ENCODE data around the gene RAB23. TPM values are rescaled to one million over a fixed set of nuclear protein-coding genes. Genes with fewer than 3 reads are reported as not detected.
A peak's percentile ranks its signal among the peaks of the same experiment; 100 is the strongest.

The RAB23 gene
- total and polyA plus RNA-seq, 12 donors, result 3.1 to 16.5 (median 10.1) TPM

DNA sequence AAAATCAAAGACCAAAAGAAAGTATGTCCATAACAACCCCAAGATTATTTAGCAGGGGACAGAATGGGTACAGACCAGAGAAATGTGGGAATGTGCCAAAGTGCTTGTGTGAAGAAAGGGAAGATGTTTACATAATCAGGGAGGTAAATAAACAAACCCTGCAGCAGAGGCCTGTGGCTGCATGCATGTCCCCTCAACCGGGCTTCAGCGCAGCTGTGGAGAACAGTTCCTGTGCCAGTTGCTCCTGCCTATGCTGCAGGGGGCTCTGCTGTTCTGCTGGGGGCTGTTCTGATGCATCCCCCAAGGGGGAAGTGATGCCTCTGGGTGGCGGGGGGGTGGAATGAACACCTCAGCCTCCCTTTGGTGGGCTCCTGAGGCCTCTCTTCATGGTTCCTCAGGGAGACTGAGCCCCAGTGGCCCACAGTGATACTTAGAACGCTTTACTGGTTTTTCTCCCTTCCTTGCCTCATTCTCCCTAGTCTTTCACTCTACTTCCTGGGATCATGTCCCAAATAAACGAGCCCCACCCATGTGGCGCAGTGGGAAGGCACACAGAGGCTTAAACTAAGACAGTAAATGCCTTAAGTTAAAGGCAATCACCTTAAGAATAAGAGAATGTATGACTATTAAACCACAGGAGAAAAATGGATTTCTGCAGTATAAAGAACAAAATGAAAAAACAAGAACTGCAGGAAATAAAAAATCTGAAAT is 23.0 kb downstream of the RAB23 start:
- H3K9me3 ChIP-seq, result no peaks in the 10 kb centered on the region
- TF ChIP-seq, protein P1, sequence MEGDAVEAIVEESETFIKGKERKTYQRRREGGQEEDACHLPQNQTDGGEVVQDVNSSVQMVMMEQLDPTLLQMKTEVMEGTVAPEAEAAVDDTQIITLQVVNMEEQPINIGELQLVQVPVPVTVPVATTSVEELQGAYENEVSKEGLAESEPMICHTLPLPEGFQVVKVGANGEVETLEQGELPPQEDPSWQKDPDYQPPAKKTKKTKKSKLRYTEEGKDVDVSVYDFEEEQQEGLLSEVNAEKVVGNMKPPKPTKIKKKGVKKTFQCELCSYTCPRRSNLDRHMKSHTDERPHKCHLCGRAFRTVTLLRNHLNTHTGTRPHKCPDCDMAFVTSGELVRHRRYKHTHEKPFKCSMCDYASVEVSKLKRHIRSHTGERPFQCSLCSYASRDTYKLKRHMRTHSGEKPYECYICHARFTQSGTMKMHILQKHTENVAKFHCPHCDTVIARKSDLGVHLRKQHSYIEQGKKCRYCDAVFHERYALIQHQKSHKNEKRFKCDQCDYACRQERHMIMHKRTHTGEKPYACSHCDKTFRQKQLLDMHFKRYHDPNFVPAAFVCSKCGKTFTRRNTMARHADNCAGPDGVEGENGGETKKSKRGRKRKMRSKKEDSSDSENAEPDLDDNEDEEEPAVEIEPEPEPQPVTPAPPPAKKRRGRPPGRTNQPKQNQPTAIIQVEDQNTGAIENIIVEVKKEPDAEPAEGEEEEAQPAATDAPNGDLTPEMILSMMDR (IDR thresholded peaks at IDR 0.05), result no peak
- H3K4me3 ChIP-seq, result no peak overlapping the region
- WGBS, 2 donors, result 71 to 77% methylated on average over 6 of the region's 6 CpGs
- no peaks in the 10 kb centered on the region for H3K36me3 ChIP-seq
- ATAC-seq (no peak), DNase-seq (no peak)
- intact Hi-C loops (cut with DNase I), result loop anchor here in 1 of 10 donors (10.0 kb wide), 1 partner anchor 116 kb away; the partner anchor contains the start of gene PRIM2
- no peaks in the 10 kb centered on the region for H3K4me1 ChIP-seq
- H3K27me3 ChIP-seq, result no peaks in the 10 kb centered on the region
- no peak overlapping the region for H3K27ac ChIP-seq

DNA sequence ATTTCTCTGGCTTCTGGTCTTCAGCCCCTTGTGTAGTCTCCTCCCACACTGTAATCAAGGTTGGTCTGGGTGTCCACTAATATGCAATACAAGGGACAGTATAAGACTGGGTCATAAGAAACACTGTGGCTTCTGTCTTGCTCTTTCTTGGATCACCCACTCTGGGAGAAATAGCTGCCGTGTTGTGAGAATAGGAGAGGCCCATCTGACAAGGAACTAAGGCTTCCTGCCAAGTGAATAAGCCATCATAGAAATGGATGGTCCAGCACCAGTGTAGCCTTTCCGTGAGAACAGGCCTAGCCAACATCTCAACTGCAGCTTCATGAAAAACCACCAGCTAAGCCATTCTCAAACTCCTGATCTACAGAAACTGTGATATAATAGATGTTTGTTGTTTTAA is 26.6 kb downstream of the RAB23 start:
- 53 to 56% methylated on average over 2 of the region's 2 CpGs for WGBS, 2 donors
- intact Hi-C loops (cut with DNase I), result loop anchor here in 1 of 10 donors (10.0 kb wide), 1 partner anchor 119 kb away; the partner anchor contains the start of gene PRIM2

DNA sequence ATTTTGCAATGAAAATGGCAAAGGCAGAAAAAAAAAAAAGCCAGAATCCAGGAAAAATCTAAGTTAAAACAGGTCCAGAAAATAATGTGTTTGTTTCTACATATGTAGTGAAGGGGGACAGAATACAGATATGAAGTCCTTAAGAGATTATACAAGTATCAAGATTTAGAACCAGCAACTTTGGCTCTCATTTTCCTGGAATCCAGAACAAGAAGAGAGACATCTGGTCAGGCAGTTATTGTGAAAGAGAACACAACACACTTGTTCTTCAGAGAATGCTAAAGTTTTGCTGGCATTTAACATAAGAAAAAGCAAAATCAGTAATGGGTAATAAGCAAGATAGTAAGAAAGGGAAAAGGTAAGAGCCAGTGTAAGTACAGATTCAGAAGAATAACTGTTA is 28.9 kb downstream of the RAB23 start:
- Histone ChIP-seq H3K36me3 (peaks cover 0 to 37% (median 0%) of the 10 kb centered on the region in 9 donors), H3K9me3 (no peaks in the 10 kb centered on the region), H3K4me1 (no peaks in the 10 kb centered on the region), H3K4me3 (no peak overlapping the region), H3K27me3 (no peaks in the 10 kb centered on the region), H3K27ac (peak overlapping the region in 2 of 10 donors; percentile 3 to 4)
- intact Hi-C loops (cut with DNase I), result loop anchor here in 2 of 10 donors (5.0 to 10.0 kb wide), 2 partner anchors 122 to 124 kb away; partner anchors contain the start of gene PRIM2 (in 2 of the 2)
- TF ChIP-seq, protein P1 (IDR thresholded peaks at IDR 0.05), result no peak
- ATAC-seq (peak in 1 of 8 donors; percentile 27), DNase-seq (no peak)

More for the DNA sequence above, 26.6 kb downstream of the RAB23 start:
- Histone ChIP-seq H3K27ac (no peak overlapping the region), H3K4me3 (no peak overlapping the region), H3K9me3 (no peaks in the 10 kb centered on the region), H3K27me3 (no peaks in the 10 kb centered on the region), H3K36me3 (peaks cover 0 to 25% (median 0%) of the 10 kb centered on the region in 9 donors), H3K4me1 (no peaks in the 10 kb centered on the region)
- ATAC-seq (peak in 2 of 8 donors; percentile 26 to 31), DNase-seq (no peak)
- TF ChIP-seq, protein P1 (IDR thresholded peaks at IDR 0.05), result no peak

DNA sequence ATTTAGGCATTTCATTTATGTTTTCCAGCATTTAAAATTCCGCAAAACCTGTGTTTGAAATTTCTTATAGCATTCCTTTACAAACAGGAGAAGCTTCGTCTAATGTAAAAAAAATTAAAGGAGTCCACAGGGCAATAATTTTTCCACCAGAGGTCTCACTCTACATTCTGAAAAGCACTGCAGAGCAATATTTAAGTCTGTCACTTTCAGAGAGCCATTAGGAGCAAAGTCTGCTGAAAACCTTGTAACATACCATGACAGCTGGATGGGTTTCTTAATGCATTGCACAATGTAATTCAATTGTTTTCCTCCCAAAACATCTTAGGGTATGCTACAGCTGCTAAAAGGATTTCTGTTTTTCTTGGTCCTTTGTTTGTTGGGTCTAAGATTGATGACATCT is 32.0 kb downstream of the RAB23 start:
- ATAC-seq, result peak in 3 of 8 donors; percentile 42 to 46 (median 44)
- intact Hi-C loops (cut with DNase I), result loop anchor here in 2 of 10 donors (5.0 to 10.0 kb wide), 2 partner anchors 125 to 127 kb away; partner anchors contain the start of gene PRIM2 (in 2 of the 2)
- H3K27ac ChIP-seq, result no peak overlapping the region

More for the DNA sequence above, 32.0 kb downstream of the RAB23 start:
- 75 to 76% methylated on average over 2 of the region's 2 CpGs for WGBS, 2 donors
- Histone ChIP-seq H3K27me3 (no peaks in the 10 kb centered on the region), H3K4me1 (no peaks in the 10 kb centered on the region), H3K4me3 (no peak overlapping the region), H3K36me3 (peaks cover 0 to 53% (median 0%) of the 10 kb centered on the region in 9 donors), H3K9me3 (no peaks in the 10 kb centered on the region)
- no peak for DNase-seq
- TF ChIP-seq, protein P1 (IDR thresholded peaks at IDR 0.05), result peak in 8 of 9 donors; percentile 29 to 53 (median 40)

Data from heart right ventricle (tissue), 16 donors.